HG02943 (cell line): ENCODE results near the gene BLACAT1.
"Not testable (repeated sequence)": the region's sequence is repeated elsewhere in the genome, so short reads cannot be mapped to it uniquely, and the experiment has no call there.

Experiments
- ATAC-seq: cut with Tn5 transposase; IDR thresholded peaks from one replicate; pipeline ENCODE4 v1.9.1; 2021; ENCODE audit warnings: mild to moderate bottlenecking, low read depth, moderate library complexity; ENCODE audit not compliant: unreplicated experiment

The BLACAT1 gene

DNA sequence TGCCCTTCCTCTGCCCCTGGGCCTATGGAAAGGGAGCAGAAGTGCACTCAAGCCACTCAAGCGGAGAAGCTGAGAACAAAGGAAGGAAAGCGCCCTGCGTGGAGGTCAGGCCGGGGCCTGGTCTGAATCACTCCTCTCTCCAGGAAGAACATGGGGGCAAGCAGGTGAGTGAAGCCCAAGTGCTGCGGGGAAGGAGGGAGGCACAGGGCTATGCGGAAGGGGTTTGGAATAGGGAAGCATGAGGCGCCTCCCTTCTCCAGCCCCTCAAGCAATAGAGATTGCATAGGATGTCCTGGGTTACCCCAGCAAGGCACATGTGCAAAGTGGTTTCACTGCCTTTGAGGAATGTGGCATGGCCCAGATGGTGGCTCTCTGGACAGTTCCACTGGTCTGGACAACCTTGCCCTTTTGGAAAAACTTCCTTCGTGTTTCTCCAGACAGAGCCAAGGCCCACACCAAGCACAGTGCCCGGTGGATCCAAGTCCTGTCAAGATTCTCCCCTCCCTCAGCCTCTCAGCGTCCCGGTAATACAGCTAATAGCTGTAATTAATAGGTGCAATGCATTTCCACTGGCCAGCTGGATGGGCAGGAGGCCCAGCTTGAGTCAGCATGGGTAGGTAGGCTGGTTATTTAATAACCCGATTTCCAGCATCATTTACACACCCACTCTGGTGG lies 13.7 kb downstream of the BLACAT1 start:
- ATAC-seq = no peak

DNA sequence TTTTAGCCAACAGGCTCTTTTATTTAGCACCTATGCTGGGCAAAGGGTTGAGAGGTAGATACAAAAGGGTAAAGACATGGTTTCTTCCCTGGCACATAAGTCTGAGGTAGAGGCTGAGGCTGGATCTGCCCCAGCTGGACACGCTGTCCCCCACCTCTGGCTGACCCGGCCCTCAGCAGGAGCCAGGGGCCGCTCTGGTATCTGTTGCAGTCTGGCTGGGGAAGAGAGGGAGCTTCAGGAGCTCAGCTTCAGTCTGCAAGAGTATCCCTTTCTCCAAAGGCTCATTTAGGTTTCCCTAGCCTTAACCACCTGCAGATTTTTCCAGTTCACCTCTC lies 14.2 kb downstream of the BLACAT1 start:
- ATAC-seq = no peak

DNA sequence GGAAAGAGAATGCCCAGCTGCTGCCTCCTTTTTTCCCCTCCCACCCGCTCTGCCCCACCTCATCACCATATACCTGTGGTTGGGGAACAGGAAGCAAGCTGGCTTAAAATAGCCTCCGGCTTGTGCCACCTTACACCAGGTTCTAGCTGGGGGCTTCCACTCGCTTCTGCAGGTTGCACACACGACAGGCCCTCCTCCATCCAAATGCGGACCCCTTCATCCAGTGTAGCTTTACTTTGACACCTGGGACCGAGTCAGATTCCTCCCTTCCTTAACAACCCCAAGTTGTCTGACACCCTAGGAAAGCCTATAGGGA lies 14.6 kb downstream of the BLACAT1 start:
- no peak for ATAC-seq

DNA sequence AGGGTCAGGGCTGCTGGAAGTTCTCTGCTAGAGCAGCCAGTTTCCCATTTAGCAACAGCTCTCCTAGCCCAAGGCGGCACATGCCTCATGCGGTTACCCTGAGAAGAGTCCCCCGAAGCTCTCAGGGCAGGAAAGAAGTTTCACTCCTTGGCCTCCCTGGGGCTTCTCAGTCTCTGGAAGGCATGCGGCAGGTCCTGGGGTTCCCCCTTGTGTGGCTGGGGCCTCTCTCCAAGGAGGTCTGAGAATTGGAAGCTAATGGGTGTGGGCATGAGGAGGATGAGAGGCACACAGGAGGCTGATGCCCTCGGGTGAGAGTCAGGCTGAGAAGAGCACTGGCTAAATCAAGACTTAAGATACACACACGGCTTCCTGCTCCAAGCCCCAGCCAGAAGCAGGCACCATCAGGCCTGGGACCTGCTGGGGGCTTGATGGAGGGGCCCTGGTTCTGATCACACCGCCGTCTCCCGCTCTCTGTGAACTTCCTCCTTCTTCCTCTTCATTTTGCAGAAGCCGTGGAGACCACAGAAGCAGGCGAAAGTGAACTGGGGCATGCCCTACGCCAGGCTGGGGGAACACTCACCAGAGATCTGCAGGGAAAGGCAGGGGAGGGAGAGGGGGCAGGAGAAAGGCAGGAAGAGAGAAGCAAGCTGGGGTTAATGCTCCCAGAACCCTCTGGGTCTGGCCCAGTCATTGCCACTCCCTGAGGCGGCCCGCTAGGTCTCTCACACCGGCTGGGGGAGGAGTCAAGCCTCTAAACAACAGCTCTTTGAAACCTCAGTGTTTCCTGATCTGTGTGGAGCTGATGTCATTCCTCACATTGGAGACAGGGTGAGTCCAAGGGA lies 15.1 kb downstream of the BLACAT1 start:
- no peak for ATAC-seq

DNA sequence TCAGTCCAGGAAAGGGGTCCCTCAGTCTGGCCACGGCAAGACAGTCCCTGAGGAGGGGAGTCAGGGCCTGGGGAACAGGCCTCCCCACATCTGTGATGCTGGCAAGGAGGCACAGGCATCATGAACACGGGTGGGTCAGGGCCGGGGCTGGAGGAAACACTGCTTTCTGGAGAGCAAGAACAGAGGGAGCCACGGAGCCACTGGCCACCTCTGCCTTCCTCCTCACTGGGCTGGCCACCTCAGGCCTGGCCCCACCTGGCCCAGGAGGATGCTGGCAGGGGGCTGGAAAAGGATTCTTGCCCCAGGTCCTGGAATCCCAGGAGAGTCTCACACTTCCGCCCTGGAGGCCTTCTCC lies 15.7 kb downstream of the BLACAT1 start:
- no peak for ATAC-seq

DNA sequence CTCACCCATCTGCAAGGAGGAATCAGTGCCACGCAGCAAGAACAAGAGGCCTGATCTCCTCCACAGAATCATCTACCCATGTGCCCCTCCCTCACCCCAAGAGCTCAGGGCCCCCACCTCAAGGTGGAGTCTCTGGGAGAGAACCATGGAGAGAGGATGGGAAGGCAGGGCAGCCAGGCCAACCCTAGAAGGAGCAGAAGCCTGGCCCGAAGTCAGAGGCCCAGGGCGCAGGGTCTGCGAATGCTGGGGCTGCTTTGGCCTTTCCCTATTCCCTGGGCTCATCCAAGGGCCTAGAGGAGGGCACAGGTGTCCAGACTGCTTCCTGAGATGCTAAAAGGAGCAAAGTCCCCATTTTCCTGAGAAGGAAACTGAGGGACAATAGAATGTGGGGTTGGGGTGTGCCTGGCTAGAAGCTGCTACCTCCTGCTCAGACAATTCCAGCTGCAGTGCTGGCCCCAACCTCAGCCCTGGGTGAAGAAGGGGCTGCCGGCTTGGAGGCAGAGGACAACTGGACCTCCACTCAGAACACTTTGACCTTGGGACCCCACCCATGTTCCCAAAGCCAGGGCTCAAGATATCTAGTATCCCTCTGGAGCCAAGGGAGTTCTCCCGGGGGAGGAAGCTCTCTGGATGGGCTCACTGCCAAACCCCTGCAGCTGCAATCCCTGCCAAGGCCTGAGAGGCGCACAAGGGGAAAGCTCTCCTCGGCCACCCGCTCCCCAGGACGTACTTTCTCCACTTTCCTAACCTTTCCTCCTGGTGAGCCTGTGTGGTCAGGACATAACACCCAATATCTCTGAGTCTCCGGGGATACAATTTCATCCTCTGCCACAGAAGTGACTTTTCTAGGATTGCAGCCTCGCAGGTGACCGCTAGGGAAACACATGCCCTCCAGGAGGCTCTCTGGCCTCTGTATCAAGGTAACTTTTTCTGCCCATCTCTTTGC lies 17.4 kb downstream of the BLACAT1 start:
- no peak for ATAC-seq

DNA sequence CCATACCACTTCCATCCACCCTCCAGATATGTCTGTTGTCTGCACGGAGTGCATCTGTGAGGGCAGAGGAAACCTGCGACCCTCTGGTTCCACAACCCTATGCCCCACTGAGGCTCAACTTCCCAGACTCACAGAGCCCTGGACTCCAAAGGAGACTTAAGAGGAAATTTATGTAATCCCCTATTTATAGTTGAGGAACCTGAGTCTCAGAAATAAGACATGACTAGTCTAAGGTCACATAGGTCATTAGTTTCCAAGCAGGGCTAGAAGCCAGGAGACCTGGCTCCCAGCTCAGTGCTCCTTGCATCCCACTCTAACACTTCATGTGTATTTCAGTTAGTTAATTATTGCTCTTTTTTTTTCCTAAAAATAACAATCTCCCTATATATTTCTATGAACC lies 18.3 kb downstream of the BLACAT1 start:
- ATAC-seq = no peak

DNA sequence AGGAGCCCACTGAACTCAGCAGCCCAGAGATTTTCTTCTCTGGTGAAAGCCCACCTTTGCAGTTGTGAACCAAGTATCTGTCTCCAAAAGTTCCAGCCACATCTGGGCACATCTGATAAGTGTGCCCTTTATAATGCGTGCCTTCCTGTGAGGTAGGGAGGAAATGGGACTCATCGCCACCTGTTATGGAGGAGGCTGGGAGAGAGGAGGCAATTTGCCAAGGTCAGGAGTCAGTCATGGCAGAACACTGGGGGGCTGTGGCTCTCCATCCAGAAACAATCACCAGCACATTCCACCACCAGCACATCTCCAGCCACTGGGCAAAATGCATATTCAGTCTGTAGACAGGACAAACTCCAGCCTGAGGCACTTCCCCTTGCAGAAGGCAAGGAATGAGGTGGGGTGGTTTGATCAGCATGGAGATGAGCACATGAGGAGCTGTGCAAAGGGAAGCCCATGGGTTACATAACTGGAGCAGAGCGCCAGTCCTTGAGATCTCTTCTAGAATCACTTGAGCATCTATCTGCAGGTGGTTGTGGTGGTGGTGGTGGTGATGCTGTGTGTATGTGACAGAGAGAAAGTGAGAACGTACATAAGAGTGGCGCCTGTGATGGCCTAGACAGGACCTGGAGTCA lies 19.0 kb downstream of the BLACAT1 start:
- no peak for ATAC-seq

DNA sequence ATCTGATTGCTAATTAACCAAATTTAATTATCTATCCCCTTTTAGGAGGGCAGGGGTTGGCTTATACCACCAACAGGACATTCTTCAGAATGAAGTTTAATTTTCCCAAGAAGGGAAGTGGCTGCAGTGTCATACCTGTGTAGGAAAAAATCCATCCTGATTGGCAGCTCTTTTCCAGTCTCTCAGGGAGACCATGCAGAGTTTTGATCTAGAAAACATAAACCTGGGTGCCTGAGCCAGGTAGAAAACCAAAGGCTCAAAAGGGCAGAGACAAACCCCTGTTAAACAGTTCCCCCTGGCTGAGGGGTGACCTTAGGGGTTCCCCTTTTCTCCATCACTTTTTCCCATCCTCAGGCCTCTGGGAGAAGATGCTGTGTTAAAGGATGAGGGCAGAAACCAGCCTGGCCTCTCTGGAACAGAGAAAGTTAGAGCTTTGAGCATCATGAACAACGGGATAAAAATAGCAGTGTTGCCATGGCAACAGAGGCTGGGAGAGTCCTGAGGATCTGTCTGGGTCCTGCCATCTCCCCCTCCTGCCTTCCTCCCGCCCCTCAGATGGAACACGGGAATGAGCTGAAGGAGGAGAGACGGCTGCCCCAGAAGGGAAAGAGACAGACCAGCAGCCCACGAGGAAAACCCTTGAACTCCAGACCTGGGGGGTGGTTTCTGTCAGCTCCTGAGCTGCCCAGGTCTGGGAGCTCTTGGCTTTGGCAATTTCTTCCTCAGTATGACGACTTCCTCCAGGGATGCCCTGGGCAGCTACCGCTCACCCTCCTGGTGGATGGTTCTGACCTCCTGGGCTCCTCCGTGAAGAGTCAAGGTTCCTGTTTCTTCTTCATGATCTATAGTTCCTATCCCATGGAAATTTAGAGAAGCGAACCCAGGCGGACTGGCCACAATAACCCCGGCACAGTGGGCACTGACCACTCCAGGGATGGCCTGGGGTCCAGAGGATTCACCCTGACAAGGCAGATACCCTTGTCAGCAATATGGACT lies 20.0 kb downstream of the BLACAT1 start:
- ATAC-seq = no peak

DNA sequence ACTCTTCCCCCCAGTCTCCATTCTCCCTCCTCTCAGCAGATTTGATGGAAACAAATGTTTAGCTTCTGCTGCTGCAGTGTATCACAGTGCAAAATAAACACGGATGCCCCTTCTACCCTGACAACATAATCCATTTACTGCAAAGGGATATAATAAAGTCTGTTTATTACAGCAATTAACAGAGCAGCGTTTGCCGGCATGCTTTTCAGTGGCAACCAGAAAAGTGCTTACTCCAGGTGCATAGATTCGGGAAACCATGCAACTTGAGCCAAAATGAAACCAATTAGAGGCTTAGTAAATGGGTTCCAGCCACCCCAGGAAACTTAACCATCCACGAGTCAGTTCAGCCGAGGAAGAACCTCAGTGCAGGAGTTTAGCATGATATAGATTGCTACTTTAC lies 21.1 kb downstream of the BLACAT1 start:
- no peak for ATAC-seq

DNA sequence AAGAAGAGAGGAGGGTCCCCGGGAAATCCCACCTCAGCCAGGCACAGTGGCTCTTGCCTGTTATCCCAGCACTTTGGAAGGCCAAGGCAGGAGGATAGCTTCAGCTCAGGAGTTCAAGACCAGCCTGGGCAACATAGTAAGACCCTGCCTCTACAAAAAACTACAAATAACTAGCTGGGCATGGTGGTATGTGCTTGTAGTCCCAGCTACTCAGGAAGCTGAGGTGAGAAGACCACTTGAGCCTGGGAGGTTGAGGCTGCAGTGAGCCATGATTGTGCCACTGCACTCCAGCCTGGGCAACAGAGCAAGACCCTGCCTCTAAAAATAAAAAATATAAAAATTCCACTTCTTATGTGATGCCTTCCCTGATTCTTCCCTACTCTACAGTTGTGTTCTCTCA lies 23.2 kb downstream of the BLACAT1 start:
- not testable (repeated sequence) for ATAC-seq

DNA sequence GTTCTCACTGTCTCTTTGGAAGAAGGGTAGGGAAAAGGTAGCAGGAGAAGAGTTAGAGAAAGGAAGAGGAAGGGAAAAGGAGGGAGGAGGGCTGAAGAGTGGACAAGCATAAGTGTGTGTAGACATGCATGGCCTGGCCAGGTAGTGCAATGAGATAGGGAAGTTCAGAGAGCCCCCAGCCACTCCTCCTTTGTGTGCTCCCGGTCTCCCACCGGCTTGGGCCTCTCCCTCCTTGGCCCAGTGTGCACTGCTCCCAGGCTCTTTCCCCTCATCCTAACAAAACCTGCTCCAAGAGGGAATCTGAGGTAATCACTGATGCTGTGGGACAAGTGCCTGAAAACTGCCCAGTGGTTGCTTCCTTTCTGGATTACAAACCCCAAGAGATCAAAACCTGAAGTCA lies 23.7 kb downstream of the BLACAT1 start:
- ATAC-seq = no peak

DNA sequence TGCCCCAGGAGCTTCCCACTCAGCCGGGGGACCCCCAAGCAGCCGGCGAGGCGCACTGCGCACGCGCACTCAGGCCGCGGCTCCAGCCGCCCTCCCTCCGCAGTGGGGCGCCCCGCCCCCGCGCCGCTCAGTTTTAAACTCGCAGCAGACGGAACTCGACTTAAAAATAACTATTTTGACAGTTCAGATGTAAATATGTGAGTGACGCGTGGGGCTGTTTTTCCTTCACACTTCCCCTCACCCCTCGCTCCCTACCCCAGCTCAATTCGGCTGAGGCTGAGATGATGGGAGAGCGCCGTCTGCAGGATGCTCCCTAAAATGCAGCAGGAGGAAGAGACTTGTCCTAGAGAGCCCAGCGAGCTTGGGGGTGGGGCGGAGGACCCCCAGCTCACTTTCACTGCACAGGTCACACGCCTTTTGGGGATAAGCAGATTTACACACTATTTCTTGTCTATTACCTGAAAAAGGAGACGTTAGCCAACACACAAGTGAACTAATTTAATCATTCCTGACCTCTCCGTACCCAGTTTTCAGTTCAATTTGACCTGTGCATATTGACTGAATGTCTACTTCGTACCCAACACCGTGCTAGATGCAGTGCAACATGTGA lies 25.0 kb downstream of the BLACAT1 start:
- ATAC-seq = no peak

DNA sequence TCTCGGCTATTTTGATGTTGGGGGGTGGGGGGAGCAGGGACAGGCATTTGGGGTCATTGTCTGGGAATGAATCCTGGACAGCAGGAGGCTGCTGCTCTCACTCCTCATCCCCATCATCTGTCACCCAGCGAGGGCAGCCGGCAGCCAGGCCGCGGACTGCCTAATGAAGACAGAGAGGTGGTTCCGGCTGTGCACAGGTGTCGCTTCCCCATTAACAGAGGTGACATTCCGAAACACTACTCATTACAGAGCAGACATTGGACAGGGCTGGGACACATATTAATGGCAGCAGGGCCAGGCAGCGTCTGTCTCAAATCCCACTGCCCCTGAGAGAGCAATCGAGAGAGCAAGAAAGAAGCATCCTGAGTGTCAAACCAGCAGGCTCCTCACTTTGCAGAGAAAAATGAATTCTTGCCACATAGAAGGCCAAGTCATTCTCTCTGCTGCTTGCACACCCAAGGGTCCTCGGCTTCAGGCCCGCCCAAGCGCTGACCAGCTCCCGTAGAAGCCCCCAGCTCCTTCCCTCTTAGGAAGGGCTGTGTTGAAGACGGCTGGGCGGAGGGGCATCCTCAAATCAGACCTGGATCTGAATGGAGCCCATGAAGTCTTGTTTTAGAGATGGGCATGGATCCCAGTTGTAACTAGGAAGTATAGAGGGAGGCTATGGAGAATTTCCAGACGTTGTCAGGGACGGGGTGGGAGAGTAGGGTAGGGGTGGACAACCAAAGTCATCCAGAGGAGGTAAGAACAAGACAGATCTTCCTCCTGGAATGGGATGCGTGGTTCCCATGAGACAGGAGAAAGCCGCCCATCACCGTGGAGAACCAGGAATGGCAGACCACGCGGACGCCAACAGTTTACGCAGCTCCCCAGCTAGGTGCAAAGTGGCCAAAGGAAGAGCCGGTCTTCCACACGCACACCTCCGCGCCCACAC lies 25.8 kb downstream of the BLACAT1 start:
- no peak for ATAC-seq

DNA sequence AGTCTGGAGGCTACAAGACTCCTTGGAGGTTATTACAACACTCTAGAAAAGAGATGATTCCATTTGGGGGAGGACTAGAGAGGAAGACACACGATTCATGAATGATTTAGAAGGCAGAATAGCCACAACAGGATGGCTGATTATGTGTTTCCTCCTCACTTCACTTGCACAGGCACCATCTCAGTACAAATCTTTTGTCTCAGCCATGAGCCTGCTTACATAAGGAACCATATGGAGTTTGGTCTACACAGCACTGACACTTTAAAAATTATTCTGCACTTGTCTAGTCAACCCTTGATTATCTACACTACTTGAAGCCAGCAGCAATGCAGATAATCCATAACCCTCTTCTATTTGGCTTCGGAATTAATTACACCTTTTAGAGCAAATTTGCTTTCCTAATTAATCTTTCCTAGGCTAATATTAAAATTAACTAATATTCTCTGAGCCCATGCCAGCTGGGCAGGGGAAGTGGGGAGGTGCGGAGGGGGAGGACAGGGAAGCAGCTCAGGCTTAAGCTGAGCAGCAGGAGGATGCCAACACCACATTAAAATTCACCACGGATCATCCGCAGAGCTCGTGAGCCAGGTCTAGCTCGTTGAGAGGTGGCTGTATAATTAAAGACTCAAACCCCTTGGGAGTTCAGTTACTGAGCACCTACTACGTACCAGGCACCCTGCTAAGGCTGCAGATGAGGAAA lies 30.8 kb downstream of the BLACAT1 start:
- ATAC-seq = no peak

DNA sequence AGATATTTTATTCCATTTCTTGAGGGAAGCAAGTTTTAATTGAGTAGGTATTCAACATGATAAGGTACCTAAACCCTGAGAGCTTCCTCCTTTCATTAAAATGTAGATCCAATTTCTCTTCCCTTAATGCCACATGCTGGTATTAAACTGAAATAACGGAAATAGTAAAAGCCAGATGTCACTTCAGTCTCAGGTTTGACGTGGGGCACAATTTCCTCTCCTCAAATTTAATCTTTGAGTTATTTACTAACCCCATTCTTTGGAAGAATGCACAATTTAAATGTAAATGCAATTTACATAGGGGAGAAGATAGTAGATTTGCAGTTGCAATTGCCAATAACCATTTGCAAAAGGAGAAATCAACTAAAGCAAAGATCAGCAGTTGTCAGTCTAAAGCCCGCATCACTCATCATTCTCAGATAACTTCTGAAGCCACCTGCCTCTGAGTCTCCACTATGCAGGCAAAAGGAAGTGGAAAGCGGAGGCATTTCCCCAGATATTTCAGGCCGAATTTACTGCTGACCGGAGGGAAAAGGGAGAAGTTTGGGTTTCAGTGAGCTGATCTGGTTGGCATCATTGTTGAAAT lies 31.9 kb downstream of the BLACAT1 start:
- no peak for ATAC-seq

DNA sequence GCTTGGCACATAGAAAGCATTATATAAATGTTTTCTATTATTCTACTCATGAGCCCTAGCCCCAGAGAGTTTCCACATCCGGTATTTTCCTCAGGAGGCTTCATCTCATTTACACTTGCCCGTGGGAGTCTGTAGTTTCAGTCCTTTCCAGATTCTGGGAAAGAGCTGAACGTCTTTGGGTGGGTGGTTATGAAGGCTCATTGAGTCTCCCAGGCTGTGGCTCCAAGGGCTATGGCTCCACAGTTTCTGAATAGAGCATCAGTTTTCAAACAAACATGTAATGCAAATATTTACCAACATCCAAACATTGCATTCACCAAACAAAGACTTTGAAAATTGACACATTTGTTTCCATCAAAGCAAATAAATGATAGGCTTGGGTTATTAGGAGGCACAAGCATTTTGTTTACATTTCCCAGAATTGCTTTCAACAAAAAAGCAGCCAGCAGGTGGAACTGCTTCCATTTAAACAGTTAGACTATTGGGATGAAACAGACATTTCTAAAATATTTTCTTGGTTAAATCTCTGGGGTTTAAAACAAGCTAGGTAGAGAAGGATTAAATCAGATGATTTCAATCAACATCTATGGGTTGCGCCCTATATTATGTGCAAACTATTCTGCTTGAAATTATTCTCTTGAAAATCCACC lies 32.7 kb downstream of the BLACAT1 start:
- ATAC-seq = no peak
